Fibroblast of lung (primary cell): ENCODE data around the gene R3HCC1L. TPM values are rescaled to one million over a fixed set of nuclear protein-coding genes. Genes with fewer than 3 reads are reported as not detected.

Source experiments
- DNase-seq, 2 donors: peaks; one replicate each; pipeline versions ENCODE4 v3.0.0 to v3.0.0-alpha.2; 2010; ENCODE audit warnings: low read depth in 2 of 2
- H2AFZ ChIP-seq: 2 replicates; pipeline ENCODE4 v1.5.1; 2012; ENCODE audit warnings: low read length, control low read depth, inconsistent platforms
- H3K27ac ChIP-seq: 2 replicates; pipeline ENCODE4 v1.5.1; 2011; ENCODE audit warnings: low read length, control low read depth; ENCODE audit not compliant: insufficient read depth
- H3K27me3 ChIP-seq: 2 replicates; pipeline ENCODE4 v1.5.1; 2011; ENCODE audit warnings: mild to moderate bottlenecking, low read length; ENCODE audit not compliant: control insufficient read depth, insufficient read depth
- H3K36me3 ChIP-seq: 2 replicates; pipeline ENCODE4 v1.5.1; 2011; ENCODE audit warnings: low read length; ENCODE audit not compliant: control insufficient read depth, insufficient read depth
- H3K4me1 ChIP-seq: 2 replicates; pipeline ENCODE4 v1.5.1; 2011; ENCODE audit warnings: low read length; ENCODE audit not compliant: control insufficient read depth, insufficient read depth; ENCODE audit errors: extremely low read depth
- H3K4me2 ChIP-seq: 2 replicates; pipeline ENCODE4 v1.5.1; 2011; ENCODE audit warnings: low read length, control low read depth; ENCODE audit not compliant: insufficient read depth; ENCODE audit errors: extremely low read depth
- H3K4me3 ChIP-seq, 4 experiments: fragments of 200-600 bp in 1 of 4; sonication (generic) in 1 of 4; replicated peaks in 1 of 4; 2 replicates each; pipeline ENCODE4 v1.5.1; 2011 to 2016; ENCODE audit warnings: low read length in 4 of 4, low read depth in 3 of 4, mild to moderate bottlenecking in 3 of 4, control low read depth in 2 of 4, inconsistent platforms in 1 of 4, mixed read lengths in 1 of 4; ENCODE audit not compliant: insufficient read depth in 1 of 4; ENCODE audit errors: control extremely low read depth in 1 of 4
- H3K79me2 ChIP-seq: 2 replicates; pipeline ENCODE4 v1.5.1; 2012; ENCODE audit warnings: mild to moderate bottlenecking, low read length, inconsistent platforms; ENCODE audit not compliant: control insufficient read depth, insufficient read depth
- H3K9ac ChIP-seq: 2 replicates; pipeline ENCODE4 v1.5.1; 2011; ENCODE audit warnings: mild to moderate bottlenecking, low read length, control low read depth; ENCODE audit not compliant: insufficient read depth
- H3K9me3 ChIP-seq: 2 replicates; pipeline ENCODE4 v1.5.1; 2012; ENCODE audit warnings: low read depth, low read length; ENCODE audit not compliant: control insufficient read depth, insufficient read depth
- H4K20me1 ChIP-seq: 2 replicates; pipeline ENCODE4 v1.5.1; 2011; ENCODE audit warnings: low read length; ENCODE audit not compliant: control insufficient read depth, insufficient read depth; ENCODE audit errors: extremely low read depth
- EZH2 ChIP-seq: IDR thresholded peaks from 2 replicates; pipeline ENCODE4 v1.5.1; 2012; ENCODE audit warnings: low read length, control low read depth, mild to moderate bottlenecking; ENCODE audit errors: missing control alignments
- polyA plus RNA-seq, 2 donors: library from polyadenylated mRNA; depleted of rRNA in 1 of 2; stranded (reverse) in 1 of 2; unstranded in 1 of 2; fragments of >200 nt; gene quantifications; 2 replicates each; pipeline ENCODE4 v1.2.1, GENCODE V29; 2011 to 2012; ENCODE audit warnings: missing spikeins in 1 of 2
- total RNA-seq: library from RNA; depleted of rRNA; stranded (reverse); fragments of >200 nt; gene quantifications from 2 replicates; pipeline ENCODE4 v1.2.1, GENCODE V29; 2014
- TF ChIP-seq, protein P1 (sequence below), 2 donors: IDR thresholded peaks in 1 of 2; conservative IDR thresholded peaks in 1 of 2; 1 replicate in 1 of 2; 2 replicates in 1 of 2; pipeline ENCODE4 v1.5.1; 2011 to 2012; ENCODE audit warnings: low read length in 2 of 2, control low read depth in 1 of 2, inconsistent platforms in 1 of 2, low read depth in 1 of 2, mild to moderate bottlenecking in 1 of 2

Gene R3HCC1L
- total and polyA plus RNA-seq, 2 donors (not counting 1 experiment from before 2014, with no cell fraction given): 11.1 to 19.5 TPM

DNA sequence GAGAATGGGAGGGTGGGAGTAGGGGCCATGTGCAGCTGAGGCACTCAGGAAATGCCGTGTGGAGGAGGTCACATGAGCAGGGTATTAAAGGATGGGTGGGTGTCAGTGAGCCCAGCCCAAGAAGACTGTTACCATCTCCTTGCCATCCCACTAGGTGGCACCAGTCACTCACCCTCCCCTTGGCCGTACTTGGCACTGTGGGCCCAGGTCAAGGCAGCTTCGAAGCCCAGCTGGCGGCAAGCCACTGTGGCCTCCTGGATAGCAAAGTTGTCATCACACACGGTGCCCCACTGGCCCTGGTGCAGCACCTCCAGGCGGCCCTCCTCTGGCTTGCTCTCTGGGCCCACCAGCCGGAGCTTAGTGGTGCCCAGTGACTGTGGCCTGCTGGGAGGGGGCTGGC, 128.1 kb downstream of the R3HCC1L start:
- no peak overlapping the region for H3K4me2 ChIP-seq
- no peaks in the 10 kb centered on the region for H3K27me3 ChIP-seq
- H3K27ac ChIP-seq: no peak overlapping the region
- no peaks in the 10 kb centered on the region for H3K9me3 ChIP-seq
- H3K36me3 ChIP-seq: peaks cover 6% of the 10 kb centered on the region
- no peaks in the 10 kb centered on the region for H3K79me2 ChIP-seq
- no peak overlapping the region for H3K4me3 ChIP-seq
- H3K4me1 ChIP-seq: peaks cover 7% of the 10 kb centered on the region
- peak; percentile 23 to 35 for DNase-seq
- no peak overlapping the region for H2AFZ ChIP-seq
- H4K20me1 ChIP-seq: no peaks in the 10 kb centered on the region
- no peak for TF ChIP-seq EZH2
- TF ChIP-seq, protein P1, sequence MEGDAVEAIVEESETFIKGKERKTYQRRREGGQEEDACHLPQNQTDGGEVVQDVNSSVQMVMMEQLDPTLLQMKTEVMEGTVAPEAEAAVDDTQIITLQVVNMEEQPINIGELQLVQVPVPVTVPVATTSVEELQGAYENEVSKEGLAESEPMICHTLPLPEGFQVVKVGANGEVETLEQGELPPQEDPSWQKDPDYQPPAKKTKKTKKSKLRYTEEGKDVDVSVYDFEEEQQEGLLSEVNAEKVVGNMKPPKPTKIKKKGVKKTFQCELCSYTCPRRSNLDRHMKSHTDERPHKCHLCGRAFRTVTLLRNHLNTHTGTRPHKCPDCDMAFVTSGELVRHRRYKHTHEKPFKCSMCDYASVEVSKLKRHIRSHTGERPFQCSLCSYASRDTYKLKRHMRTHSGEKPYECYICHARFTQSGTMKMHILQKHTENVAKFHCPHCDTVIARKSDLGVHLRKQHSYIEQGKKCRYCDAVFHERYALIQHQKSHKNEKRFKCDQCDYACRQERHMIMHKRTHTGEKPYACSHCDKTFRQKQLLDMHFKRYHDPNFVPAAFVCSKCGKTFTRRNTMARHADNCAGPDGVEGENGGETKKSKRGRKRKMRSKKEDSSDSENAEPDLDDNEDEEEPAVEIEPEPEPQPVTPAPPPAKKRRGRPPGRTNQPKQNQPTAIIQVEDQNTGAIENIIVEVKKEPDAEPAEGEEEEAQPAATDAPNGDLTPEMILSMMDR (conservative IDR thresholded peaks at IDR 0.05 in 1 of 2, IDR thresholded peaks at IDR 0.05 in 1 of 2; ENCODE audit: low read depth in 1 of 2, low read length in 2 of 2): peak; percentile 33 to 46
- no peak overlapping the region for H3K9ac ChIP-seq

DNA sequence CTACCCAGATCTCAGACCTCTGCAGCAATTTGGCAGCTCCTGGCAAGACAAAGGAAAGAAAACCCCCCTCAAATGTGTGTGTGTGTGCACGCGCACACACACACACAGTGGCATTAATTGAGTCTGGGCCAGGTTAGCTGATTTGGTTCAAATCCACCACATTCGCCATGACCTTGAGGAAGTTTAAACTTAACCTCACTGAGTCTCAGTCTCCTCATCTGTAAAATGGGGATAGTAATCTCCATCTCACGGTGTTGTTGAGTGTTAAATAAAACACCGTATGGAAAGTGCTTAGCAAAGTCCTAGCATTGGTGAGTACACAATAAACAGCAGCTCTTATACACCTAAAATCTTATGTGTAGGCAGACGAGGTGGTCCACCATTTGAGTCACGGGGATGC, 128.6 kb downstream of the R3HCC1L start:
- no peaks in the 10 kb centered on the region for H3K79me2 ChIP-seq
- H3K27me3 ChIP-seq: no peaks in the 10 kb centered on the region
- H3K9me3 ChIP-seq: no peaks in the 10 kb centered on the region
- H2AFZ ChIP-seq: no peak overlapping the region
- H3K36me3 ChIP-seq: peaks cover 6% of the 10 kb centered on the region
- H3K4me1 ChIP-seq: peaks cover 7% of the 10 kb centered on the region
- no peak overlapping the region for H3K4me2 ChIP-seq
- H3K9ac ChIP-seq: no peak overlapping the region
- H3K27ac ChIP-seq: no peak overlapping the region
- DNase-seq: no peak
- no peak for TF ChIP-seq EZH2
- TF ChIP-seq, protein P1 (conservative IDR thresholded peaks at IDR 0.05 in 1 of 2, IDR thresholded peaks at IDR 0.05 in 1 of 2; ENCODE audit: low read depth in 1 of 2, low read length in 2 of 2): no peak
- no peak overlapping the region for H3K4me3 ChIP-seq
- H4K20me1 ChIP-seq: no peaks in the 10 kb centered on the region

DNA sequence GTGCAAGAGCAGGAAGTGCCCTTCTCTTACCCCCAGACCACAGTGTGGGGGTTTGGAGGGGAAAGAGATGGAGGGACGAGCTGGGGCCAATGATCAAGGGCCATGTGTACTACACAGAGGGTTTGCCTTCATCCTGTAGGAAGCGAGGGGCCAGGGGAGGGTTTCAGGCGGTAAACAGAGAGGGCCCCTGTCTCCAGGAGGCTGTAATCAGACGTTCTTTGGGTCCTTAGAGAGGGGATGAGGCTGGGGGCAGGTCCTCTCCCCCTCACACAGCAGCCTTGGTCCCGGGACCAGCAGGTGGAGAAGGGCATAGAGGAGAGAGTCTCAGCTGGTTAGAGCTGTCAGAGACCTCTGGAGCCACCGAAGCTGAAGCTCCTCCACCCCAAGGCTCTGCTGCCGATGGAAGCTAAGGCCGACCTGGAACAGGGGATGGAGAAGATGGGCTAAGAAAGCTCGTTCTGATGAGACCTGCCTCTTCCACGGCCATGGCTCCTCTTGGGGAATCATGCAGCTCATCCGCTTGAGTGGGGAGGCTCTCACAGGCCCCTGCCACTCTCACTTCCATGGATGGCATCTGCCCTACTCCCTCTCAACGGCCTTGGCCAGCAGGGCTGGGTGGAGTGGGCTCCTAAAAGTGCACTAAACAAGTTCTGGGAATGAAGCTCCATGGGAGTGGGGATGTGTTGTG, 130.1 kb downstream of the R3HCC1L start:
- no peak overlapping the region for H3K4me3 ChIP-seq

More for the DNA sequence above, 130.1 kb downstream of the R3HCC1L start:
- Histone ChIP-seq H2AFZ (no peak overlapping the region), H3K79me2 (no peaks in the 10 kb centered on the region), H4K20me1 (no peaks in the 10 kb centered on the region), H3K9ac (no peak overlapping the region), H3K9me3 (no peaks in the 10 kb centered on the region), H3K4me1 (peaks cover 17% of the 10 kb centered on the region), H3K4me2 (no peak overlapping the region), H3K27me3 (no peaks in the 10 kb centered on the region), H3K27ac (no peak overlapping the region), H3K36me3 (peaks cover 6% of the 10 kb centered on the region)
- TF ChIP-seq EZH2: no peak
- TF ChIP-seq, protein P1 (conservative IDR thresholded peaks at IDR 0.05 in 1 of 2, IDR thresholded peaks at IDR 0.05 in 1 of 2; ENCODE audit: low read depth in 1 of 2, low read length in 2 of 2): no peak
- no peak for DNase-seq
